ENCODE measurements around the gene CD79A.

GRCh38 chr19:41860419-41861115 is 16.5 kb upstream of the CD79A start:
- peak; percentile 29 for TF ChIP-seq POLR2AphosphoS5 (IDR thresholded peaks at IDR 0.05; ENCODE audit: low read depth, low read length)
- no peak for TF ChIP-seq POLR2A (IDR thresholded peaks at IDR 0.05; ENCODE audit: low read depth, low read length)

Data from GM12891 (cell line).